Stimulated activated CD4-positive, alpha-beta T cell treated with anti-CD3 and anti-CD28 coated beads, Interleukin-15, amount 100 ng/mL, for 1 hour (primary cell): Measurements from ENCODE around the gene NKX2-4.
"Not testable (repeated sequence)": the region's sequence is repeated elsewhere in the genome, so short reads cannot be mapped to it uniquely, and the experiment has no call there.

Experiments used
- DNase-seq, 2 donors: peaks; one replicate each; pipeline ENCODE4 v3.0.0-alpha.2; 2020; ENCODE audit warnings: low read depth in 1 of 2, low spot score in 1 of 2

NKX2-4 gene

GRCh38 chr20:21397341-21398108, at the start of gene NKX2-4:
TSS of gene NKX2-4 (minus strand) at chr20:21397526. CDS start at chr20:21397399, 127 bp downstream.
- DNase-seq = no peak

- no peak for DNase-seq
Observed at GRCh38 chr20:21437816-21438215, 40.5 kb upstream of the NKX2-4 start.

GRCh38 chr20:21437248-21437647, 39.9 kb upstream of the NKX2-4 start:
- no peak for DNase-seq

GRCh38 chr20:21436205-21436604, 38.9 kb upstream of the NKX2-4 start:
- DNase-seq = no peak

- DNase-seq = no peak
Observed at GRCh38 chr20:21435576-21435975, 38.2 kb upstream of the NKX2-4 start.

GRCh38 chr20:21433329-21433890, 36.1 kb upstream of the NKX2-4 start:
- DNase-seq = no peak

- no peak for DNase-seq
Observed at GRCh38 chr20:21432911-21433310, 35.6 kb upstream of the NKX2-4 start.

GRCh38 chr20:21430020-21430419, 32.7 kb upstream of the NKX2-4 start:
- DNase-seq = no peak

- DNase-seq = no peak
Observed at GRCh38 chr20:21424846-21425245, 27.5 kb upstream of the NKX2-4 start.

- not testable (repeated sequence) for DNase-seq
Observed at GRCh38 chr20:21423712-21424111, 26.4 kb upstream of the NKX2-4 start.

- DNase-seq = no peak
Observed at GRCh38 chr20:21421601-21422236, 24.4 kb upstream of the NKX2-4 start.

- DNase-seq = not testable (repeated sequence)
Observed at GRCh38 chr20:21419147-21419546, 21.8 kb upstream of the NKX2-4 start.

- not testable (repeated sequence) for DNase-seq
Observed at GRCh38 chr20:21413996-21414395, 16.7 kb upstream of the NKX2-4 start.

- no peak for DNase-seq
Observed at GRCh38 chr20:21411725-21412124, 14.4 kb upstream of the NKX2-4 start.

GRCh38 chr20:21399005-21399475, 1.7 kb upstream of the NKX2-4 start:
- DNase-seq = no peak

- no peak for DNase-seq
Observed at GRCh38 chr20:21398109-21399004, 1.0 kb upstream of the NKX2-4 start.

GRCh38 chr20:21396599-21397340, 556 bp downstream of the NKX2-4 start:
- DNase-seq = no peak

GRCh38 chr20:21395666-21396598, 1.4 kb downstream of the NKX2-4 start:
- DNase-seq = no peak

GRCh38 chr20:21395051-21395665, 2.2 kb downstream of the NKX2-4 start:
- no peak for DNase-seq
